OCI-LY1 (cell line): ENCODE measurements around the gene METTL26.

ENCODE experiments used
- H2AFZ ChIP-seq: fragments of 200-600 bp; sonication (generic), shearing (Covaris generic); 2 replicates; pipeline ENCODE4 v1.6.0; 2014; ENCODE audit warnings: antibody characterized with exemption, mild to moderate bottlenecking, low read length
- H3F3A ChIP-seq: fragments of 200-600 bp; sonication (generic), shearing (Covaris generic); 2 replicates; pipeline ENCODE4 v1.6.0; 2014; ENCODE audit warnings: mild to moderate bottlenecking, antibody characterized with exemption, low read length, moderate library complexity; ENCODE audit not compliant: insufficient read depth
- H3K27ac ChIP-seq: fragments of 200-600 bp; sonication (generic); 2 replicates; pipeline ENCODE4 v1.5.1; 2014; ENCODE audit warnings: low read length, mixed run types, mild to moderate bottlenecking, low read depth; ENCODE audit not compliant: poor library complexity, severe bottlenecking
- H3K27me3 ChIP-seq: fragments of 200-600 bp; sonication (generic); 2 replicates; pipeline ENCODE4 v1.6.0; 2014; ENCODE audit warnings: antibody characterized with exemption, mild to moderate bottlenecking, low read length, moderate library complexity; ENCODE audit not compliant: insufficient read depth
- H3K36me3 ChIP-seq: fragments of 200-600 bp; sonication (generic); 2 replicates; pipeline ENCODE4 v1.6.1; 2014; ENCODE audit warnings: mild to moderate bottlenecking, antibody characterized with exemption, low read length, moderate library complexity, mixed read lengths; ENCODE audit not compliant: insufficient read depth
- H3K4me1 ChIP-seq: fragments of 200-600 bp; sonication (generic); 2 replicates; pipeline ENCODE4 v1.5.1; 2014; ENCODE audit warnings: mild to moderate bottlenecking, low read length, moderate library complexity; ENCODE audit not compliant: insufficient read depth, severe bottlenecking
- H3K4me2 ChIP-seq: fragments of 200-600 bp; sonication (generic), shearing (Covaris generic); 2 replicates; pipeline ENCODE4 v1.6.1; 2014; ENCODE audit warnings: low read length
- H3K4me3 ChIP-seq: fragments of 200-600 bp; sonication (generic); 2 replicates; pipeline ENCODE4 v1.5.1; 2014; ENCODE audit warnings: low read length, low read depth, mild to moderate bottlenecking, mixed read lengths; ENCODE audit not compliant: poor library complexity, severe bottlenecking
- H3K79me2 ChIP-seq: fragments of 200-600 bp; shearing (Covaris generic); 2 replicates; pipeline ENCODE4 v1.6.1; 2016; ENCODE audit warnings: mixed run types, low read length, mixed read lengths; ENCODE audit not compliant: insufficient read depth
- H3K9ac ChIP-seq: fragments of 200-600 bp; sonication (generic), shearing (Covaris generic); 2 replicates; pipeline ENCODE4 v1.6.1; 2014; ENCODE audit warnings: mild to moderate bottlenecking, low read length, mixed read lengths
- H3K9me2 ChIP-seq: fragments of 200-600 bp; sonication (generic), shearing (Covaris generic); 2 replicates; pipeline ENCODE4 v1.6.1; 2014; ENCODE audit warnings: low read depth, mild to moderate bottlenecking, low read length, mixed read lengths
- H3K9me3 ChIP-seq: fragments of 200-600 bp; shearing (Covaris generic); 2 replicates; pipeline ENCODE4 v1.6.1; 2014; ENCODE audit warnings: low read length, mixed read lengths
- H4K20me1 ChIP-seq: fragments of 200-600 bp; sonication (generic), shearing (Covaris generic); 2 replicates; pipeline ENCODE4 v1.6.0; 2016; ENCODE audit warnings: mild to moderate bottlenecking, low read length; ENCODE audit not compliant: insufficient read depth
- CTCF ChIP-seq: fragments of 200-600 bp; sonication (generic), shearing (Covaris generic); IDR thresholded peaks from 2 replicates; pipeline ENCODE4 v1.5.1; 2017; ENCODE audit warnings: mild to moderate bottlenecking, antibody characterized with exemption, low read length, moderate library complexity, mixed read lengths
- EZH2 ChIP-seq: fragments of 200-600 bp; sonication (generic), shearing (Covaris generic); IDR thresholded peaks from 2 replicates; pipeline ENCODE4 v1.8.0; 2017; ENCODE audit warnings: borderline replicate concordance, mixed run types, mild to moderate bottlenecking, antibody characterized with exemption, low read length, moderate library complexity, mixed read lengths

The METTL26 gene

GRCh38 chr16:591892-592517 is 44.1 kb downstream of the METTL26 start:
- no peaks in the 10 kb centered on the region for H4K20me1 ChIP-seq
- TF ChIP-seq CTCF (no peak), EZH2 (no peak)
- no peak overlapping the region for H3K4me3 ChIP-seq
- no peak overlapping the region; the same call in 1 of the 2 replicates for H3K9ac ChIP-seq
- H3K9me2 ChIP-seq, result no peaks in the 10 kb centered on the region
- no peaks in the 10 kb centered on the region for H3K79me2 ChIP-seq
- no peaks in the 10 kb centered on the region for H3F3A ChIP-seq
- H3K4me1 ChIP-seq, result peaks cover 37% of the 10 kb centered on the region
- H3K27me3 ChIP-seq, result no peaks in the 10 kb centered on the region
- no peaks in the 10 kb centered on the region for H3K36me3 ChIP-seq
- no peak overlapping the region for H2AFZ ChIP-seq
- no peak overlapping the region for H3K4me2 ChIP-seq
- H3K27ac ChIP-seq, result no peak overlapping the region
- no peaks in the 10 kb centered on the region for H3K9me3 ChIP-seq

- H3F3A ChIP-seq, result no peaks in the 10 kb centered on the region
- peaks cover 37% of the 10 kb centered on the region for H3K4me1 ChIP-seq
- no peaks in the 10 kb centered on the region for H3K9me2 ChIP-seq
- no peak overlapping the region for H2AFZ ChIP-seq
- peak overlapping the region; percentile 97 for H3K4me2 ChIP-seq
- no peaks in the 10 kb centered on the region for H3K36me3 ChIP-seq
- no peaks in the 10 kb centered on the region for H4K20me1 ChIP-seq
- H3K79me2 ChIP-seq, result no peaks in the 10 kb centered on the region
- peak overlapping the region; percentile 88 for H3K4me3 ChIP-seq
- no peaks in the 10 kb centered on the region for H3K9me3 ChIP-seq
- no peak for TF ChIP-seq CTCF
- TF ChIP-seq EZH2, result no peak
- H3K9ac ChIP-seq, result peak overlapping the region; percentile 87; the same call in 1 of the 2 replicates
- H3K27ac ChIP-seq, result no peak overlapping the region
- H3K27me3 ChIP-seq, result no peaks in the 10 kb centered on the region
These were observed 44.9 kb downstream of the METTL26 start for GRCh38 chr16:591231-591630.

GRCh38 chr16:590815-591200 is 45.3 kb downstream of the METTL26 start:
- Histone ChIP-seq H3K9me2 (no peaks in the 10 kb centered on the region), H3K27me3 (no peaks in the 10 kb centered on the region), H3F3A (no peaks in the 10 kb centered on the region), H2AFZ (no peak overlapping the region), H4K20me1 (no peaks in the 10 kb centered on the region), H3K9me3 (no peaks in the 10 kb centered on the region), H3K27ac (no peak overlapping the region), H3K9ac (peak overlapping the region; percentile 87), H3K4me3 (peak overlapping the region; percentile 88), H3K4me1 (peaks cover 37% of the 10 kb centered on the region), H3K36me3 (no peaks in the 10 kb centered on the region), H3K4me2 (peak overlapping the region; percentile 97), H3K79me2 (no peaks in the 10 kb centered on the region)
- TF ChIP-seq EZH2, result no peak
- no peak for TF ChIP-seq CTCF
